ENCODE measurements around the gene SNAI3. TPM values are rescaled to one million over a fixed set of nuclear protein-coding genes. Genes with fewer than 3 reads are reported as not detected.

The SNAI3 gene
- total RNA-seq, 1 experiment from 2014 or later, result 1.4 TPM

GRCh38 chr16:88657371-88657770 lies 28.9 kb downstream of the SNAI3 start:
- peaks cover 4% of the 10 kb centered on the region; the same call in 1 of the 2 replicates for H4K20me1 ChIP-seq (ENCODE audit: insufficient read depth, low read depth, low read length)
- H2AFZ ChIP-seq (ENCODE audit: low read length), result no peak overlapping the region
- no peak overlapping the region for H3K9ac ChIP-seq (ENCODE audit: low read length)
- H3K9me2 ChIP-seq (replicated peaks; ENCODE audit: insufficient read depth, low read length), result no peaks in the 10 kb centered on the region
- H3K4me1 ChIP-seq (ENCODE audit: low read length), result peaks cover 21% of the 10 kb centered on the region
- no peak overlapping the region for H3K27ac ChIP-seq (ENCODE audit: low read length)
- no peak overlapping the region for H3K4me3 ChIP-seq (ENCODE audit: low read length)
- no peaks in the 10 kb centered on the region for H3K27me3 ChIP-seq (ENCODE audit: low read length)
- peaks cover 33% of the 10 kb centered on the region for H3K79me2 ChIP-seq (ENCODE audit: low read length)
- H3K36me3 ChIP-seq (ENCODE audit: insufficient read depth, low read length), result no peaks in the 10 kb centered on the region
- H3K9me3 ChIP-seq (ENCODE audit: low read length), result no peaks in the 10 kb centered on the region
- H3K4me2 ChIP-seq (ENCODE audit: low read depth, low read length, poor library complexity, severe bottlenecking), result no peak overlapping the region
- DNase-seq, result no peak

GRCh38 chr16:88656291-88656980 lies 29.9 kb downstream of the SNAI3 start:
- Histone ChIP-seq H3K4me1 (ENCODE audit: low read length) (peaks cover 23% of the 10 kb centered on the region), H3K9ac (ENCODE audit: low read length) (no peak overlapping the region), H2AFZ (ENCODE audit: low read length) (no peak overlapping the region), H3K4me2 (ENCODE audit: low read depth, low read length, poor library complexity, severe bottlenecking) (no peak overlapping the region), H3K9me2 (replicated peaks; ENCODE audit: insufficient read depth, low read length) (no peaks in the 10 kb centered on the region), H3K4me3 (ENCODE audit: low read length) (no peak overlapping the region), H3K36me3 (ENCODE audit: insufficient read depth, low read length) (no peaks in the 10 kb centered on the region), H3K27me3 (ENCODE audit: low read length) (no peaks in the 10 kb centered on the region), H4K20me1 (ENCODE audit: insufficient read depth, low read depth, low read length) (peaks cover 4% of the 10 kb centered on the region; the same call in 1 of the 2 replicates), H3K9me3 (ENCODE audit: low read length) (no peaks in the 10 kb centered on the region), H3K79me2 (ENCODE audit: low read length) (peaks cover 25% of the 10 kb centered on the region), H3K27ac (ENCODE audit: low read length) (no peak overlapping the region)
- no peak for DNase-seq

DNA sequence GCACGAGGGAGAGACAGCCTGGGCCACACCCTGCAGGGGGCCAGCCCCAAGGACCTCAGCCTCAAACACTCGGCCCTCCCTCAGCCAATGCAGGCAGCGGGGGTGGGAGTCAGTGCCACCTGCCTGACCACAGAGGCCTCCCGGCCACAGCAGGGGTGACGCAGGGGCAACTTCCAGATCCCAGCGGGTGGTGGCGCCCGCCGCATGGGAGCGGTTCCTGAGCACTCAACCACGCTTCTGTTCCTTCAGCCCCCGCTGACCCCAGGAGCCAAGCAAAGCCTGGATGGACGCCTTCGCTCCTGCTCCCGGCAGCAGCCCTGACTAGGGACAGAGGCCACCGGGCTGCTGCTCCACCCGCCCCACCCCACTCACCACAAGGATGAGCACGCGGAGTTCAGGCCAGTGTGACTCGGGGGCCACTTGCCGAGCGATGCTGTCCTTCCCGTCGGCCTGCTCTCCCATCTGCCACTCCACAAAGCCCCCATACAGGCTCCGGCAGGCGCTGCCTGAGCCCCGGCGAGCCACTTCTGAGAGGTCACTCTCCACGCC lies 30.5 kb downstream of the SNAI3 start:
- Histone ChIP-seq H3K4me1 (ENCODE audit: low read length) (peaks cover 22% of the 10 kb centered on the region), H4K20me1 (ENCODE audit: insufficient read depth, low read depth, low read length) (peaks cover 4% of the 10 kb centered on the region; the same call in 1 of the 2 replicates), H3K36me3 (ENCODE audit: insufficient read depth, low read length) (no peaks in the 10 kb centered on the region), H3K27ac (ENCODE audit: low read length) (no peak overlapping the region), H3K4me3 (ENCODE audit: low read length) (no peak overlapping the region), H3K79me2 (ENCODE audit: low read length) (peaks cover 19% of the 10 kb centered on the region), H3K9me2 (replicated peaks; ENCODE audit: insufficient read depth, low read length) (no peaks in the 10 kb centered on the region), H2AFZ (ENCODE audit: low read length) (no peak overlapping the region), H3K4me2 (ENCODE audit: low read depth, low read length, poor library complexity, severe bottlenecking) (no peak overlapping the region), H3K27me3 (ENCODE audit: low read length) (no peaks in the 10 kb centered on the region), H3K9me3 (ENCODE audit: low read length) (no peaks in the 10 kb centered on the region), H3K9ac (ENCODE audit: low read length) (no peak overlapping the region)
- DNase-seq, result no peak

- Histone ChIP-seq H3K9ac (ENCODE audit: low read length) (no peak overlapping the region), H4K20me1 (ENCODE audit: insufficient read depth, low read depth, low read length) (peaks cover 7% of the 10 kb centered on the region), H2AFZ (ENCODE audit: low read length) (no peak overlapping the region), H3K4me2 (ENCODE audit: low read depth, low read length, poor library complexity, severe bottlenecking) (no peak overlapping the region), H3K36me3 (ENCODE audit: insufficient read depth, low read length) (no peaks in the 10 kb centered on the region), H3K9me2 (replicated peaks; ENCODE audit: insufficient read depth, low read length) (no peaks in the 10 kb centered on the region), H3K27ac (ENCODE audit: low read length) (no peak overlapping the region), H3K9me3 (ENCODE audit: low read length) (no peaks in the 10 kb centered on the region), H3K4me3 (ENCODE audit: low read length) (no peak overlapping the region), H3K79me2 (ENCODE audit: low read length) (peaks cover 20% of the 10 kb centered on the region), H3K27me3 (ENCODE audit: low read length) (no peaks in the 10 kb centered on the region), H3K4me1 (ENCODE audit: low read length) (peaks cover 23% of the 10 kb centered on the region)
- DNase-seq, result no peak
Observed at GRCh38 chr16:88655053-88655732, 31.1 kb downstream of the SNAI3 start.

GRCh38 chr16:88654363-88655052 lies 31.8 kb downstream of the SNAI3 start:
- no peak overlapping the region for H3K9ac ChIP-seq (ENCODE audit: low read length)
- H3K9me2 ChIP-seq (replicated peaks; ENCODE audit: insufficient read depth, low read length), result no peaks in the 10 kb centered on the region
- H3K4me1 ChIP-seq (ENCODE audit: low read length), result peaks cover 30% of the 10 kb centered on the region
- no peaks in the 10 kb centered on the region; the same call in 1 of the 2 replicates for H3K36me3 ChIP-seq (ENCODE audit: insufficient read depth, low read length)
- DNase-seq, result no peak
- H3K9me3 ChIP-seq (ENCODE audit: low read length), result no peaks in the 10 kb centered on the region
- H4K20me1 ChIP-seq (ENCODE audit: insufficient read depth, low read depth, low read length), result peaks cover 10% of the 10 kb centered on the region
- H3K27me3 ChIP-seq (ENCODE audit: low read length), result no peaks in the 10 kb centered on the region
- H2AFZ ChIP-seq (ENCODE audit: low read length), result no peak overlapping the region
- no peak overlapping the region for H3K4me3 ChIP-seq (ENCODE audit: low read length)
- peaks cover 20% of the 10 kb centered on the region for H3K79me2 ChIP-seq (ENCODE audit: low read length)
- H3K27ac ChIP-seq (ENCODE audit: low read length), result no peak overlapping the region
- no peak overlapping the region for H3K4me2 ChIP-seq (ENCODE audit: low read depth, low read length, poor library complexity, severe bottlenecking)

GRCh38 chr16:88653596-88654362 lies 32.5 kb downstream of the SNAI3 start:
- H3K79me2 ChIP-seq (ENCODE audit: low read length), result peaks cover 18% of the 10 kb centered on the region
- H3K27ac ChIP-seq (ENCODE audit: low read length), result no peak overlapping the region
- no peak overlapping the region for H3K9ac ChIP-seq (ENCODE audit: low read length)
- no peak overlapping the region for H3K4me2 ChIP-seq (ENCODE audit: low read depth, low read length, poor library complexity, severe bottlenecking)
- no peak for DNase-seq
- no peaks in the 10 kb centered on the region for H3K9me3 ChIP-seq (ENCODE audit: low read length)
- peaks cover 34% of the 10 kb centered on the region for H3K4me1 ChIP-seq (ENCODE audit: low read length)
- no peaks in the 10 kb centered on the region for H3K9me2 ChIP-seq (replicated peaks; ENCODE audit: insufficient read depth, low read length)
- no peak overlapping the region for H3K4me3 ChIP-seq (ENCODE audit: low read length)
- no peaks in the 10 kb centered on the region for H3K27me3 ChIP-seq (ENCODE audit: low read length)
- no peaks in the 10 kb centered on the region; the same call in 1 of the 2 replicates for H3K36me3 ChIP-seq (ENCODE audit: insufficient read depth, low read length)
- H4K20me1 ChIP-seq (ENCODE audit: insufficient read depth, low read depth, low read length), result peaks cover 16% of the 10 kb centered on the region
- H2AFZ ChIP-seq (ENCODE audit: low read length), result no peak overlapping the region

DNA sequence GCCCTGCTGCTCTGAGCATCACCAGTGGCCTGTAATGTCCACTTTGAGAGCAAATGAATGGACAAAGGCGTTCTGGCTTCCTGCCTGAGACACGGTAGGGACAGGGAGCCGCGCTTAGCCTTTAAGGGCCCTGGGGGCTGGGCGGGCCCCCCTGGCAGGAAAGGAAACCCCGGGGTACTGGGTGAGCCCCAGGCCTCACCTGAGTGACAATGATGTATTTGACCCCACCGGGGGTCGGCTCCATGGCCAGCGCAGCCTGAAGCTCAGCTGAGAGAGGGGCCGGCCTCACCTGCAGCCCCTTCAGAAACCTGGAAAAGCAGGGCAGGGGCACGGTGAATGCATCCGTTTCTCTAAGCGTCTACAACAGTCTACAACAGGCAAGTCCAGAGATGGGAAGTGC lies 33.2 kb downstream of the SNAI3 start:
- Histone ChIP-seq H3K27ac (ENCODE audit: low read length) (no peak overlapping the region), H3K9me2 (replicated peaks; ENCODE audit: insufficient read depth, low read length) (no peaks in the 10 kb centered on the region), H3K4me2 (ENCODE audit: low read depth, low read length, poor library complexity, severe bottlenecking) (no peak overlapping the region), H3K9ac (ENCODE audit: low read length) (no peak overlapping the region), H3K9me3 (ENCODE audit: low read length) (no peaks in the 10 kb centered on the region), H2AFZ (ENCODE audit: low read length) (no peak overlapping the region), H4K20me1 (ENCODE audit: insufficient read depth, low read depth, low read length) (peaks cover 21% of the 10 kb centered on the region), H3K27me3 (ENCODE audit: low read length) (no peaks in the 10 kb centered on the region), H3K79me2 (ENCODE audit: low read length) (peaks cover 18% of the 10 kb centered on the region), H3K36me3 (ENCODE audit: insufficient read depth, low read length) (no peaks in the 10 kb centered on the region; the same call in 1 of the 2 replicates), H3K4me3 (ENCODE audit: low read length) (no peak overlapping the region), H3K4me1 (ENCODE audit: low read length) (peaks cover 34% of the 10 kb centered on the region)
- DNase-seq, result no peak

Data from Karpas-422 (cell line).